Testis (tissue), 2 donors: ENCODE data around the gene ELMOD2.

ENCODE experiments used
- POLR2A ChIP-seq: fragments of 450-650 bp; IDR thresholded peaks from one replicate; pipeline ENCODE4 v1.6.1; 2017; ENCODE audit warnings: antibody characterized with exemption, mild to moderate bottlenecking, moderate library complexity
- TF ChIP-seq, protein P1 (sequence below), 3 experiments: fragments of 450-650 bp in 2 of 3; fragments of 200-600 bp in 1 of 3; sonication (generic) in 1 of 3; IDR thresholded peaks; one replicate each; pipeline ENCODE4 v1.5.1; 2016 to 2019; ENCODE audit warnings: antibody characterized with exemption in 3 of 3, mild to moderate bottlenecking in 2 of 3, moderate library complexity in 1 of 3

DNA sequence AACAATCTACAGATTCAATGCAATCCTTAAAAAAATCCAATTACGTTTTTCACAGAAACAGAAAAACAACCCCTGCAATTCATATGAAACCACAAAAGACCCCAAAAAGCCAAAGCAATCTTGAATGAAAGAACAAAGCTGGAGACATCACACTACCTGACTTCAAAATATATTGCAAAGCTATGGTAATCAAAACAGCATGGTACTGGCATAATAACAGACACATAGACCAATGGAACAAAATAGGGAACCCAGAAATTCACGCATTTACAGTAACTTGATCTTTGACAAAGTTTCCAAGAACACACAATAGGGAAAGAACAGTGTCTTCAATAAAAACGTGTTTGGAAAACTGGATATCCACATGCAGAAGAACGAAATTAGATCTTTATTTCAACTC is 40.5 kb upstream of the ELMOD2 start:
- TF ChIP-seq, protein P1, sequence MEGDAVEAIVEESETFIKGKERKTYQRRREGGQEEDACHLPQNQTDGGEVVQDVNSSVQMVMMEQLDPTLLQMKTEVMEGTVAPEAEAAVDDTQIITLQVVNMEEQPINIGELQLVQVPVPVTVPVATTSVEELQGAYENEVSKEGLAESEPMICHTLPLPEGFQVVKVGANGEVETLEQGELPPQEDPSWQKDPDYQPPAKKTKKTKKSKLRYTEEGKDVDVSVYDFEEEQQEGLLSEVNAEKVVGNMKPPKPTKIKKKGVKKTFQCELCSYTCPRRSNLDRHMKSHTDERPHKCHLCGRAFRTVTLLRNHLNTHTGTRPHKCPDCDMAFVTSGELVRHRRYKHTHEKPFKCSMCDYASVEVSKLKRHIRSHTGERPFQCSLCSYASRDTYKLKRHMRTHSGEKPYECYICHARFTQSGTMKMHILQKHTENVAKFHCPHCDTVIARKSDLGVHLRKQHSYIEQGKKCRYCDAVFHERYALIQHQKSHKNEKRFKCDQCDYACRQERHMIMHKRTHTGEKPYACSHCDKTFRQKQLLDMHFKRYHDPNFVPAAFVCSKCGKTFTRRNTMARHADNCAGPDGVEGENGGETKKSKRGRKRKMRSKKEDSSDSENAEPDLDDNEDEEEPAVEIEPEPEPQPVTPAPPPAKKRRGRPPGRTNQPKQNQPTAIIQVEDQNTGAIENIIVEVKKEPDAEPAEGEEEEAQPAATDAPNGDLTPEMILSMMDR (IDR thresholded peaks at IDR 0.05), result no peak
- TF ChIP-seq POLR2A, result no peak
